ENCODE measurements around the gene LSM4.

DNA sequence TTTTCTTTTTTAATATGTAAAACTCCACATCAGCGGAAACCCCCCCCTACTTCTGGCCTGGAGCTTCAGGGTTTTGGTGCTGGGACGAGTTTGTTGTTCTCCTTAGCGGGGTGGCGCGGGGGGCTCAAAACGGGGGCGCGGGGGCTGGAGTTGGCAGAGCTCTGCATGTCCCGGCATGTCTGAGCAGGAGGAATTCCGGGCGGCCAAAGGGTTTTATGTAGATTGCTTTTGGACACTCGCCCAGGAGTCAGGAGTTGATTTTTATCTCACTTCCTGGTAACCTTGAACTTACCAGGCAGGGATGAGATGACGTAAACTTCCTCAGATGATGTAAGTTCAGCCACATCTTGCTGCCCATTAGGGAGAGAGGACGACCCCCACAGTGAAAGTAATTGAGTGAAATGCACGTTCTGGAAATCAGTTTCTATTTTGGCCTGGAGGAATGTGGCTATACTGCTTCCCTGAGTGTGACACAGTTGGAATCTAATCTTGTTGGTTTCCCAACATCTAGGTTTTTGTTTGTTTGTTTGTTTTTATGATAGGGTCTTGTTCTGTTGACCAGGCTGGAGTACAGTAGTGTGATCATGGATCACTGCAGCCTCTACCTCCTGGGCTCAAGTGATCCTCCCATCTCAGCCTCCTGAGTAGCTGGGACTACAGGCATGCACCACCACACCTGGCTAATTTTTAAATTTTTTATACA, 42.1 kb upstream of the LSM4 start:
- TF ChIP-seq, protein P1, sequence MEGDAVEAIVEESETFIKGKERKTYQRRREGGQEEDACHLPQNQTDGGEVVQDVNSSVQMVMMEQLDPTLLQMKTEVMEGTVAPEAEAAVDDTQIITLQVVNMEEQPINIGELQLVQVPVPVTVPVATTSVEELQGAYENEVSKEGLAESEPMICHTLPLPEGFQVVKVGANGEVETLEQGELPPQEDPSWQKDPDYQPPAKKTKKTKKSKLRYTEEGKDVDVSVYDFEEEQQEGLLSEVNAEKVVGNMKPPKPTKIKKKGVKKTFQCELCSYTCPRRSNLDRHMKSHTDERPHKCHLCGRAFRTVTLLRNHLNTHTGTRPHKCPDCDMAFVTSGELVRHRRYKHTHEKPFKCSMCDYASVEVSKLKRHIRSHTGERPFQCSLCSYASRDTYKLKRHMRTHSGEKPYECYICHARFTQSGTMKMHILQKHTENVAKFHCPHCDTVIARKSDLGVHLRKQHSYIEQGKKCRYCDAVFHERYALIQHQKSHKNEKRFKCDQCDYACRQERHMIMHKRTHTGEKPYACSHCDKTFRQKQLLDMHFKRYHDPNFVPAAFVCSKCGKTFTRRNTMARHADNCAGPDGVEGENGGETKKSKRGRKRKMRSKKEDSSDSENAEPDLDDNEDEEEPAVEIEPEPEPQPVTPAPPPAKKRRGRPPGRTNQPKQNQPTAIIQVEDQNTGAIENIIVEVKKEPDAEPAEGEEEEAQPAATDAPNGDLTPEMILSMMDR (conservative IDR thresholded peaks at IDR 0.05; ENCODE audit: low read depth, low read length): no peak
- TF ChIP-seq, protein P2, sequence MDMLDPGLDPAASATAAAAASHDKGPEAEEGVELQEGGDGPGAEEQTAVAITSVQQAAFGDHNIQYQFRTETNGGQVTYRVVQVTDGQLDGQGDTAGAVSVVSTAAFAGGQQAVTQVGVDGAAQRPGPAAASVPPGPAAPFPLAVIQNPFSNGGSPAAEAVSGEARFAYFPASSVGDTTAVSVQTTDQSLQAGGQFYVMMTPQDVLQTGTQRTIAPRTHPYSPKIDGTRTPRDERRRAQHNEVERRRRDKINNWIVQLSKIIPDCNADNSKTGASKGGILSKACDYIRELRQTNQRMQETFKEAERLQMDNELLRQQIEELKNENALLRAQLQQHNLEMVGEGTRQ (IDR thresholded peaks at IDR 0.05; ENCODE audit: low read depth, low read length): no peak
- TF ChIP-seq POLR2A (IDR thresholded peaks at IDR 0.05; ENCODE audit: low read depth, low read length) (peak; percentile 23; the same call in 1 of the 2 replicates), RFX5 (IDR thresholded peaks at IDR 0.05; ENCODE audit: low read depth, low read length) (no peak), BHLHE40 (IDR thresholded peaks at IDR 0.05; ENCODE audit: low read depth, low read length) (peak; percentile 94), RAD21 (IDR thresholded peaks at IDR 0.05; ENCODE audit: low read length) (0 out of 2 replicates have a peak, but pooled peaks have one; percentile 7), NFE2L2 (IDR thresholded peaks at IDR 0.05; ENCODE audit: low read depth, low read length) (no peak), MAZ (IDR thresholded peaks at IDR 0.05; ENCODE audit: borderline replicate concordance, low read depth, low read length) (peak; percentile 52; the same call in 1 of the 2 replicates), CEBPB (IDR thresholded peaks at IDR 0.05; ENCODE audit: low read depth, low read length) (peak; percentile 97), MXI1 (IDR thresholded peaks at IDR 0.05; ENCODE audit: borderline replicate concordance, low read depth, low read length) (no peak), MAFK (IDR thresholded peaks at IDR 0.05; ENCODE audit: low read depth, low read length) (no peak), RCOR1 (IDR thresholded peaks at IDR 0.05; ENCODE audit: insufficient replicate concordance, low read length) (peak; percentile 11)
- TF ChIP-seq, protein P3, sequence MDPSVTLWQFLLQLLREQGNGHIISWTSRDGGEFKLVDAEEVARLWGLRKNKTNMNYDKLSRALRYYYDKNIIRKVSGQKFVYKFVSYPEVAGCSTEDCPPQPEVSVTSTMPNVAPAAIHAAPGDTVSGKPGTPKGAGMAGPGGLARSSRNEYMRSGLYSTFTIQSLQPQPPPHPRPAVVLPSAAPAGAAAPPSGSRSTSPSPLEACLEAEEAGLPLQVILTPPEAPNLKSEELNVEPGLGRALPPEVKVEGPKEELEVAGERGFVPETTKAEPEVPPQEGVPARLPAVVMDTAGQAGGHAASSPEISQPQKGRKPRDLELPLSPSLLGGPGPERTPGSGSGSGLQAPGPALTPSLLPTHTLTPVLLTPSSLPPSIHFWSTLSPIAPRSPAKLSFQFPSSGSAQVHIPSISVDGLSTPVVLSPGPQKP (IDR thresholded peaks at IDR 0.05; ENCODE audit: borderline replicate concordance, low read depth, low read length): no peak

Measured in IMR-90 (cell line).